HUES6 (cell line): ENCODE measurements around the gene MEX3A.
"Not testable (repeated sequence)": the region's sequence is repeated elsewhere in the genome, so short reads cannot be mapped to it uniquely, and the experiment has no call there.

Source experiments
- H3K27ac ChIP-seq: 2 replicates; pipeline ENCODE4 v1.7.0; 2013; ENCODE audit warnings: low read depth, mild to moderate bottlenecking, low read length, inconsistent platforms
- H3K27me3 ChIP-seq: 2 replicates; pipeline ENCODE4 v1.6.1; 2013; ENCODE audit warnings: low read length; ENCODE audit not compliant: control insufficient read depth, insufficient read depth
- H3K36me3 ChIP-seq: 2 replicates; pipeline ENCODE4 v1.6.1; 2013; ENCODE audit warnings: low read length; ENCODE audit not compliant: control insufficient read depth, insufficient read depth
- H3K4me1 ChIP-seq: 2 replicates; pipeline ENCODE4 v1.6.1; 2013; ENCODE audit warnings: low read length; ENCODE audit not compliant: control insufficient read depth, insufficient read depth
- H3K4me3 ChIP-seq: 2 replicates; pipeline ENCODE4 v1.5.1; 2013; ENCODE audit warnings: low read depth, low read length
- H3K9ac ChIP-seq: one replicate; pipeline ENCODE4 v1.6.1; 2013; ENCODE audit warnings: mild to moderate bottlenecking, low read length
- H3K9me3 ChIP-seq: 2 replicates; pipeline ENCODE4 v1.6.1; 2013; ENCODE audit warnings: low read depth, low read length; ENCODE audit not compliant: control insufficient read depth, insufficient read depth

The MEX3A gene

DNA sequence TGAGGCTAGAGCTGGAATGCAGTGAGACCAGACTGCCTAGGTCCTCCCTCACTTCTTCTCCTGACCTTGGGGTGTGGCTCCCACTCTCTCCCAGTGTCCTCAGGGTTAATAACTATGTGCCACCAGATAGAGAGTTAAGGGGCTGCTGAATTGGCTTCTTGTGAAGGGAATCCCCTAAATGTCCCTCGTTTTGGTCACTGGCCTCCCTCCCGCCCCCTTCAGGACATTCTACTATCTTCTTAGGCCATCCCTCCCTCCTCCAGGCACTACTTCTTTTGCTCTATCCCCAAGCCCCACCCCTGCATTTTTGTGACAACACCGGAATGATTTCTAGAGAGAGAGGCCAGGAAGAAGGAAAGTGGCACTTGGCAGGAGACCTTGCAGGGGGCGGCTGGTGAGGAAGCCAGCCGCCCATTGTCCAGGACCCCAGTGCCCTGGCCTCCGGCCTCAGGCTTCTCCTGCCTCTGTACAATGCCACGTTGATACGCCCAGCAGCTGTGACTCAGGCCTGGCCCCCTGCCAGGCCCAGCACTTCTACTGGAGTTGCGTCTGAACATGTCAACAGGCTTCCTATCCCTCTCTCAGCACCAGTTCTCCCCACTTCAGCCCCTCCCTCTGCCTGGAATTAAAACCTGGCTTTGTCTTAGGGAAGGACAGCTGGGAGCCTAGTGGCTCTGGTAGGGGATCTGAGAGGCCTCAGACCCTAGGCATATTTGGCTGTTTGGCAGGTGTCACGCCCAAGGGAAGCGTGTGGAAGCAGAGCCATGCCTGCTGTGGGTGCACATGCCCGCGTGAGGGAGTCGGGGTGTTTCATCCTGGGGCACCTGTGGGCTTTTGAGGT is 41.3 kb upstream of the MEX3A start:
- Histone ChIP-seq H3K9me3 (no peaks in the 10 kb centered on the region), H3K4me1 (peaks cover 74% of the 10 kb centered on the region), H3K9ac (peak overlapping the region; percentile 64), H3K27me3 (no peaks in the 10 kb centered on the region), H3K36me3 (no peaks in the 10 kb centered on the region), H3K4me3 (peak overlapping the region; percentile 16), H3K27ac (peak overlapping the region; percentile 72)

DNA sequence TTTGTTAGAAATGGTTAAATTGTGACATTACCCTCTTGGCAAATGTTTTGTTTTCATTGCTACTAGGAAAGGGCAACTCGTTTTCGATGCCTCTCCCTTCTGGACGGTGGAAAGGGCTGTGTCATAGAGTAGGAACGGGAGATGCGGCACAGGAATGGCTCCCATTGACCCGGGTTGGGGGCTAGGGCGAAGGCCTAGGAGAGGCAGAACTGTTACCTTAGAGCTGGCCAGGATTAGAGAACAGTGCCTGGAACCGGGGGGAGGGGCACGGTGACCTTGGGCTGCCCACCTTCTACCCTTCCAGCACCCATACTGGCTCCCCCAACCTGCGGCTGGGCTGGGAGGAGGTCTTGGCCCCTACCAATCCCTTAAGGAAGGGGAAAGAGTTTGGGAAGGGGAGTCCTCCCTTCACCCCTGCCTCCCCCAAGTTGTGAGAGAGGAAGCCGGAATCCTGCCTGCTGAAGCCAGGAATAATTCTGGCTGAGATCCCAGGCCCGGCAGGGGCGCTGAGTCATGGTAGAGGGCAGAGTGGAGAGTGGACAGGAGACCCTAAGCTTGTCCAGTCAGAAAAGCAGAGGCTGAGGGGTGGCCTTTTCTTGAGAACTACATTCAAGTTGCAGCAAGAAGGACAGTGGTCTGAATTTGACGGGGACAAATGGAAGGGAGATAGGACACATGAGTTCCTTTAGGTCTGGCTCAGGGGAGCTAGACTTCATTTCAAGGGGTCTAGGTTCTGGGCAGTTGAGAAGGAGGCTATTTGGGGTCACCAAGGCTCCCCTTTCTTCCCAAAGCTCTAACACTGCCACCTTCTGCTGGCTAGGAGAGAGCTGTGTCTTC is 40.5 kb upstream of the MEX3A start:
- peak overlapping the region; percentile 16 for H3K4me3 ChIP-seq

DNA sequence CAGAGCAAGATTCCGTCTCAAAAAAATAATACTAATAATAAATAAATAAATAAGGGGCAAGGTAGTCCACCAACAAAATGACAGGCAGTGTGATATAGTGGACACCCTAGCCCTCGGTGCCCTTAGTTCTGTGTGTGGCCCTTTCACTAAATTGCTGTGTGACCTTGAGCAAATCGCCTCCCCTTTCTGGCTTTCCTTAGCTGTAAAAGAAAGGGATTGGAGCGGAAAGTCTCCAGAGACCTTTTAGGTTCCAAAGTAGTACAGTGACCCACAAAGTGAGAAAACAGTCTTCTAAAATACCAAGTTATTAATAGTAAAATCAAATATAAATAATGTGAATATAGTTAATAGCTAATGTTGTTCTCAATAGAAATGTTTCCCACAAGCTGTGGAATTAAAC is 39.8 kb upstream of the MEX3A start:
- Histone ChIP-seq H3K4me3 (no peak overlapping the region; the same call in 1 of the 2 replicates), H3K4me1 (peaks cover 72% of the 10 kb centered on the region), H3K27ac (no peak overlapping the region), H3K9me3 (no peaks in the 10 kb centered on the region), H3K27me3 (no peaks in the 10 kb centered on the region), H3K9ac (no peak overlapping the region), H3K36me3 (no peaks in the 10 kb centered on the region)

More for the DNA sequence above, 40.5 kb upstream of the MEX3A start:
- Histone ChIP-seq H3K9me3 (no peaks in the 10 kb centered on the region), H3K36me3 (no peaks in the 10 kb centered on the region), H3K27ac (peak overlapping the region; percentile 72), H3K9ac (peak overlapping the region; percentile 64), H3K27me3 (no peaks in the 10 kb centered on the region), H3K4me1 (peaks cover 74% of the 10 kb centered on the region)

DNA sequence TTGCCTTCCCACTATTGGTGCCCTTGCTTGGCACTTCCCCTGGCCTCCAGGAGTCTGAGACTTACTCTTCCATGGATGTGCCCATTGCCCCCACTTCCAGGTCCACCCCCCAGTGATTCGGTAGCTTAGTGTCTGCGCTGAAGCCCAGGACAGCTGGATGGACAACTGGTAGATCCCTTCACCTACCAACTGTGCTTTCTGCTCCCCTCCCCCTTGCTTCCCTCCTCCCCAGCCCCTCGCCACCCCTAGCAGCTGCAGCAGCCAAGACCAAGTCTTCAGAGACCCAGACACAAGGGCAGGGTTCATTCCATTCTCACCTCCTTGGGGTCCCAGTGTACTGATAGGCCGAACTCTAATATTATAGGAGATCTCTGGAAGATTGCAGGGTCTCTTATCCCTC is 39.2 kb upstream of the MEX3A start:
- peaks cover 67% of the 10 kb centered on the region for H3K4me1 ChIP-seq
- no peaks in the 10 kb centered on the region for H3K36me3 ChIP-seq
- H3K9me3 ChIP-seq = no peaks in the 10 kb centered on the region
- no peak overlapping the region; the same call in 1 of the 2 replicates for H3K27ac ChIP-seq
- H3K27me3 ChIP-seq = no peaks in the 10 kb centered on the region
- no peak overlapping the region for H3K9ac ChIP-seq
- H3K4me3 ChIP-seq = no peak overlapping the region

DNA sequence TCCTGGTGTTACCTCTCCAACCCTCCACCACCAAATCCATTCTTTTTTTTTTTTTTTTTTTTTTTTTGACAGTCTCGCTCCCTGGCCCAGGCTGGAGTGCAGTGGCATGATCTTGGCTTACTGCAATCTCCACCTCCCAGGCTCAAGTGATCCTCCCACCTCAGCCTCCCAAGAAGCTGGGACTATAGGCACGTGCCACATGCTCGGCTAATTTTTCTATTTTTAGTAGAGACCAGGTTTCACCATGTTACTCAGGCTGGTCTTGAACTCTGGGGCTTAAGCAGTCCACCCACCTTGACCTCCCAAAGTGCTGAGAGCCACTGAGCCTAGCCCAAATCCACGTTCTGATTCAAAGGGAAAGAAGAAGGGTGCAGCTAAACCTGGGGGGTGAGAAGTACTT is 38.7 kb upstream of the MEX3A start:
- not testable (repeated sequence) for H3K36me3 ChIP-seq, H3K9me3 ChIP-seq, H3K9ac ChIP-seq, H3K27ac ChIP-seq, H3K27me3 ChIP-seq, H3K4me3 ChIP-seq
- H3K4me1 ChIP-seq = peaks cover 65% of the 10 kb centered on the region

DNA sequence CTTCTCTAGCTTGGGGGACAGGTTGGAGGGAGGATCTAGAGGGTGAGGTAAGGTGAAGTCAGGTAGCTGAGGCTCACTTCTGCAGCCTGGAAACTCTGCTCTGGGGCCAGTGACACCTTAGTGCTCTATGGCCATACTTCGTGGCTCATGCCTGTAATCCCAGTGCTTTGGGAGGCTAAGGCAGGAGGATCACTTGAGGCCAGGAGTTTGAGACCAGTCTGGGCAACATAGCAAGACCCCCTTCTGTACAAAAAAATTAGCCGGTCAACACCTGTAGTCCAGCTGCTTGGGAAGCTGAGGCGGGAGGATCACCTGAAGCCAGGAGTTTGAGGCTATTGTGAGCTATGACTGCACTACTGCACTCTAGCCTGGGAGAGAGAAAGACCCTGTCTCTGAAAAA is 38.1 kb upstream of the MEX3A start:
- Histone ChIP-seq H3K4me1 (peaks cover 64% of the 10 kb centered on the region), H3K9ac (peak overlapping the region; percentile 13), H3K4me3 (no peak overlapping the region; the same call in 1 of the 2 replicates)

DNA sequence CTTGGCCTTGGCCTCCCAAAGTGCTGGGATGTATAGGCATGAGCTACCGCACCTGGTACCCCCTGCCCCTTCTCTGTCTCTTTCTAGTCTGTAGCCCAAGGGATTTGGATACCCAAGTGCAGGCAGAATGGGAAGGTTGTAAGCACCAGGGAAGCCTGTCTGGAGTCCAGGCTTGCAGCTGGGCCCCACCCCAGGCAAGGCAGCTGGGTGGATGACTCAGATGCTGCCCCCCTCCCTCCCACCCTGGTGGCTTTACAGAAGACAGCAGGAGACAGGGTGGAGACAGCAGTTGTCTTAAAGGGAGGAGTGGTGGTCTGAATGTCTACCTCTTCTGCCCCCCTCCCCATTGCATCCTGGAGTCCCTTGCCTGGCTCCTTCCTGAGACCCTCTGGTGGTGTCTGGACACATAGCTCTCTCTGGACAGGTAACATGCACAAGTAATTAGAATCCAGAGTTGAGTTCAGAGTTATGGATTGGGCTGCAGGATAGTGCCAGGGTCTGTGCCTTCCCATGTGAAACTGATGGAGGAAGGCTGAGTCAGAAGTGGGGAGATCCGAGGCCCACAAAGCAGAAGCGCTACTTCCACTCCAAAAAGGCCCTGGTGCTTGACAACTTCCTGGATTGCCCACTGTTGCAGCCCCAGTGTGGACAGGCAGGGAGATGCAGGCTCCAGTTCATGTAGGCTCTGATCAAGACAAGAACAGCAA is 37.4 kb upstream of the MEX3A start:
- H3K27ac ChIP-seq = no peak overlapping the region
- no peaks in the 10 kb centered on the region for H3K27me3 ChIP-seq
- peaks cover 57% of the 10 kb centered on the region for H3K4me1 ChIP-seq
- H3K4me3 ChIP-seq = no peak overlapping the region; the same call in 1 of the 2 replicates
- no peaks in the 10 kb centered on the region for H3K9me3 ChIP-seq
- H3K9ac ChIP-seq = peak overlapping the region; percentile 13
- H3K36me3 ChIP-seq = no peaks in the 10 kb centered on the region

More for the DNA sequence above, 38.1 kb upstream of the MEX3A start:
- H3K9me3 ChIP-seq = no peaks in the 10 kb centered on the region
- no peaks in the 10 kb centered on the region for H3K36me3 ChIP-seq
- H3K27ac ChIP-seq = no peak overlapping the region
- no peaks in the 10 kb centered on the region for H3K27me3 ChIP-seq

DNA sequence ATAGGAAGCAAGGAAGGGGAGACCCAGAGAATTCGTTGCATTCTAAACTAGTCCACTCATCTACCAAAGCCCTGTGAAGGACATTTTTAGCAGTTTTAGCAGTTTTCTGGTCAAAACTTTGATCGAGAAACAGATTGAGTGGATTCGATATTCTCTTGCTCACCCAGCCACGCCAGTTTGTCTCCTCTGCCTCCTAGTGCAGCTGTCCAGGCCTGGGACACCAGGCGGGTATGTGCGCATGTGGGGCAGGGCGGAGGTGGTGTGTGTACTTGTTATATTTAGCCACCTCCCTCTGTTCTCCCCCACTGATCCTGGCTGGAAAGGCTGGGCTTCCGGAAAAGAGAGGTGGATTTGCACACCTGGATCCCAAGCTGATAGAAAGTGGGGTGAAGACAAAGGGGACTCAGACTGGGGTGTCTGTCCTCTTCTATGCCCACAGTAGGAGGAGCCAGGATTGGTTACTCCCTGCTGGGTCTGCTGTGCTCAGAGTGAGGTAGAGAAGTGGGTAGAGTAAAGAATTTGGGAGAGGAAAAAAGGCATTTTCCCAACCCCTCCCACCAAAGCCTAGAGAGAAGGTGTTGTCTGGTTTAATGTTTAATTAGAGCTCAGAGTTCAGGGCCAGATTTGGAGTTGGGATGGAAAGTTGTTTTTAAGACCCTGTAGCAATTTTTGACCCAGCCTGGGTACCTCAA is 36.1 kb upstream of the MEX3A start:
- Histone ChIP-seq H3K9ac (no peak overlapping the region), H3K36me3 (no peaks in the 10 kb centered on the region), H3K4me1 (peaks cover 56% of the 10 kb centered on the region), H3K4me3 (no peak overlapping the region), H3K9me3 (no peaks in the 10 kb centered on the region), H3K27ac (no peak overlapping the region), H3K27me3 (no peaks in the 10 kb centered on the region)

DNA sequence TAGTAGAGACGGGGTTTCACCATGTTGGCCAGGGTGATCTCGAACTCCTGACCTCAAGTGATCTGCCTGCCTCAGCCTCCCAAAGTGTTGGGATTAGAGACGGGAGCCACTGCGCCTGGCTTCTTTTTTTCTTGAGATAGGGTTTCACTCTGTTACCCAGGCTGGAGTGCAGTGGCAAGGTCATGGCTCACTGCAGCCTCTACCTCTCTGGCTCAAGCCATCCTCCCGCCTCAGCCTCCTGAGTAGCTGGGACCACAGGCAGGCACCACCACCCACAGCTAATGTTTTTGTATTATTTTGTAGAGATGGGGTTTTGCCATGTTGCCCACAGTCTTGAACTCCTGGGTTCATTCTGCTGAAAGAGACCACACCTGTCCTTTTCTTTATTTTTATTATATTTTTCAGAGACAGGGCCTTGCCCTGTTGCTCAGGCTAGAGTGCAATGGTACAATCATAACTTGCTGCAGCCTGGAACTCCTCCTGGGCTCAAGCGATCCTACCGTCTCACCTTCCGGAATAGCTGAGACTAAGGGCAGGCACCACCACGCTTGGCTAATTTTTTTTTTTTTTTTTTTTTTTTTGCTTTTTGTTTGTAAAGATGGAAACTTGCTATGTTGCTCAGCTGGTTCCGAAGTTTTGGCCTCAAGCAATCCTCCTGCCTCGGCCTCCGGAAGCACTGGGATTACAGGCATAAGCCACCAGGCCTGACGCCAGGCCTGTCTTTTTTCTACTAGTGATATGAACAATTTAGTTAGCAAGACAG is 35.3 kb upstream of the MEX3A start:
- peaks cover 54% of the 10 kb centered on the region for H3K4me1 ChIP-seq
- no peak overlapping the region for H3K4me3 ChIP-seq
- H3K27me3 ChIP-seq = no peaks in the 10 kb centered on the region

DNA sequence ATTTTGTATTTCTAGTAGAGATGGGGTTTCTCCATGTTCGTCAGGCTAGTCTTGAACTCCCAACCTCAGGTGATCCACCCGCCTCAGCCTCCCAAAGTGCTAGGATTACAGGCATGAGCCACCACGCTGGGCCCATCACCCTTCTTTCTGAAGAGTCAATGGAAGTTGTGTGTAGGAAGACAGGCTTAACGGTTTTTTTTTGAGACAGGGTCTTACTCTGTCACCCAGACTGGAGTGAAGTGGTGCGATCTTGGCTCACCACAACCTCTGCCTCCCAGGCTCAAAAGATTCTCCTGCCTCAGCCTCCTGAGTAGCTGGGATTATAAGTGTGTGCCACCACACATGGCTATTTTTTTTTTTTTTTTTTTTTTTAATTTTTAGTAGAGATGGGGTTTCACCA is 34.5 kb upstream of the MEX3A start:
- not testable (repeated sequence) for H3K27me3 ChIP-seq, H3K9me3 ChIP-seq, H3K36me3 ChIP-seq, H3K27ac ChIP-seq, H3K9ac ChIP-seq
- Histone ChIP-seq H3K4me3 (peak overlapping the region; percentile 88; the same call in 1 of the 2 replicates), H3K4me1 (peaks cover 50% of the 10 kb centered on the region)

More for the DNA sequence above, 35.3 kb upstream of the MEX3A start:
- no peak overlapping the region for H3K27ac ChIP-seq
- no peak overlapping the region for H3K9ac ChIP-seq
- H3K9me3 ChIP-seq = no peaks in the 10 kb centered on the region
- H3K36me3 ChIP-seq = no peaks in the 10 kb centered on the region
